Measurements from ENCODE around the gene CUX1.
A peak's percentile ranks its signal among the peaks of the same experiment; 100 is the strongest.

CUX1 gene

GRCh38 chr7:101817471-101818286 is at the start of gene CUX1:
Gene CUX1, plus strand, starts transcription at chr7:101817626. Its CDS starts 14 bp downstream, at chr7:101817640.
- ATAC-seq = peak; percentile 4; the same call in 1 of the 3 replicates
- TF ChIP-seq CSRNP3 (CRISPR knock-in tag; IDR thresholded peaks at IDR 0.05) (no peak), POU6F1 (CRISPR knock-in tag; IDR thresholded peaks at IDR 0.05; ENCODE audit: borderline replicate concordance, low read depth) (0 out of 2 replicates have a peak, but pooled peaks have one; percentile 66), ISL1 (CRISPR knock-in tag; IDR thresholded peaks at IDR 0.05) (peak; percentile 50; the same call in 1 of the 2 replicates)

- ATAC-seq = no peak
- TF ChIP-seq ZNF70 (CRISPR knock-in tag; IDR thresholded peaks at IDR 0.05) (no peak), RARB (CRISPR knock-in tag; IDR thresholded peaks at IDR 0.05) (no peak), POU6F1 (CRISPR knock-in tag; IDR thresholded peaks at IDR 0.05; ENCODE audit: borderline replicate concordance, low read depth) (no peak), CREB5 (CRISPR knock-in tag; IDR thresholded peaks at IDR 0.05; ENCODE audit: low read depth) (no peak), ZNF8 (CRISPR knock-in tag; IDR thresholded peaks at IDR 0.05) (no peak), PPARA (CRISPR knock-in tag; IDR thresholded peaks at IDR 0.05; ENCODE audit: borderline replicate concordance) (no peak), ZFP3 (CRISPR knock-in tag; IDR thresholded peaks at IDR 0.05) (no peak), ZFP30 (CRISPR knock-in tag; IDR thresholded peaks at IDR 0.05) (no peak), CSRNP3 (CRISPR knock-in tag; IDR thresholded peaks at IDR 0.05) (no peak), OSR1 (CRISPR knock-in tag; IDR thresholded peaks at IDR 0.05) (no peak), ZC3H10 (CRISPR knock-in tag; IDR thresholded peaks at IDR 0.05) (no peak), ESRRG (CRISPR knock-in tag; IDR thresholded peaks at IDR 0.05) (no peak), ZNF565 (CRISPR knock-in tag; conservative IDR thresholded peaks at IDR 0.05; ENCODE audit: low read depth) (no peak), ISL1 (CRISPR knock-in tag; IDR thresholded peaks at IDR 0.05) (no peak), TSHZ2 (CRISPR knock-in tag; IDR thresholded peaks at IDR 0.05) (no peak), CSDC2 (CRISPR knock-in tag; IDR thresholded peaks at IDR 0.05) (no peak), SNAI2 (CRISPR knock-in tag; IDR thresholded peaks at IDR 0.05) (no peak), TOX (CRISPR knock-in tag; IDR thresholded peaks at IDR 0.05; ENCODE audit: borderline replicate concordance) (no peak), BACH2 (CRISPR knock-in tag; IDR thresholded peaks at IDR 0.05; ENCODE audit: borderline replicate concordance) (no peak)
Observed at GRCh38 chr7:101768280-101768679, 49.1 kb upstream of the CUX1 start.

All from SK-N-SH treated with all-trans-retinoic acid at 6 μM for 48 hours (cell line).